Body of pancreas (tissue), 4 donors: ENCODE results near the gene CLEC16A.

Experiments used
- CTCF ChIP-seq, 7 experiments: fragments of 450-650 bp in 4 of 7; fragments of 200-600 bp in 3 of 7; sonication (generic) in 3 of 7; IDR thresholded peaks; one replicate each; pipeline ENCODE4 v1.5.1; 2016 to 2019; ENCODE audit warnings: antibody characterized with exemption in 7 of 7
- POLR2A ChIP-seq, 3 donors: fragments of 450-650 bp; IDR thresholded peaks; one replicate each; pipeline ENCODE4 v1.6.1; 2016; ENCODE audit warnings: antibody characterized with exemption in 3 of 3, mild to moderate bottlenecking in 2 of 3

DNA sequence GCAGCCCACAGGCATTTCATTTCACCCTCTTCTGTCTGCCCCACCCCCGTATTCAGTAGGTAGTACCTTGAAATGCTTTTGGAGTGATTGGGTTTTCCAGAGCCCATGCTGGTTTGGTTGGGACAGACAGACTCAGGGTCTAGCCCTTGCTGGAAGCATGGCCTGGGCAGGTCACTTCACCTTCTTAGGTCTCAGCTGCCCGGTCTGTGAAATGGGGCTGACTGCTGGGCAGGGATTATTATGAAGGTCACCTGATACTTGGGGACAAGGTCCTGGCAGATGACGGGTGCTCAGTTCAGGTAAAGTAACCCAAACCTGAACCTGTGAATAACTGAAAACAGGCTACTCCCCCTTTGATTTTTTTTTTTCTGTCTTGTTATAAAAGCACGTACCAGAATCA lies 116.0 kb downstream of the CLEC16A start:
- no peak for TF ChIP-seq POLR2A (IDR thresholded peaks at IDR 0.05)
- TF ChIP-seq CTCF (IDR thresholded peaks at IDR 0.05), result no peak
